ENCODE results near the gene TALDO1. TPM values are rescaled to one million over a fixed set of nuclear protein-coding genes. Genes with fewer than 3 reads are reported as not detected.

Gene TALDO1
- total and polyA plus RNA-seq, 2 donors (not counting 1 experiment from before 2014, with no cell fraction given): 136 to 150 TPM

- H3K79me2 ChIP-seq (ENCODE audit: control insufficient read depth, insufficient read depth, low read length): peaks cover 3% of the 10 kb centered on the region
- H3K9me3 ChIP-seq (ENCODE audit: control insufficient read depth, insufficient read depth, low read depth, low read length): no peaks in the 10 kb centered on the region
- no peak for DNase-seq (ENCODE audit: low read depth in 2 of 2)
- no peak overlapping the region for H3K9ac ChIP-seq (ENCODE audit: insufficient read depth, low read length)
- no peaks in the 10 kb centered on the region for H3K4me1 ChIP-seq (ENCODE audit: control insufficient read depth, extremely low read depth, insufficient read depth, low read length)
- H3K27ac ChIP-seq (ENCODE audit: insufficient read depth, low read length): no peak overlapping the region
- TF ChIP-seq CTCF (conservative IDR thresholded peaks at IDR 0.05 in 1 of 2, IDR thresholded peaks at IDR 0.05 in 1 of 2; ENCODE audit: low read depth in 1 of 2, low read length in 2 of 2) (no peak), EZH2 (IDR thresholded peaks at IDR 0.05; ENCODE audit: low read length, missing control alignments) (no peak)
- no peak overlapping the region for H2AFZ ChIP-seq (ENCODE audit: low read length)
- no peak overlapping the region for H3K4me3 ChIP-seq (replicated peaks in 1 of 4; ENCODE audit: control extremely low read depth in 1 of 4, insufficient read depth in 1 of 4, low read depth in 3 of 4, low read length in 4 of 4)
- no peaks in the 10 kb centered on the region for H3K36me3 ChIP-seq (ENCODE audit: control insufficient read depth, insufficient read depth, low read length)
- H4K20me1 ChIP-seq (ENCODE audit: control insufficient read depth, extremely low read depth, insufficient read depth, low read length): no peaks in the 10 kb centered on the region
- H3K4me2 ChIP-seq (ENCODE audit: extremely low read depth, insufficient read depth, low read length): no peak overlapping the region
- no peaks in the 10 kb centered on the region for H3K27me3 ChIP-seq (ENCODE audit: control insufficient read depth, insufficient read depth, low read length)
Observed at GRCh38 chr11:742571-743201, 4.6 kb upstream of the TALDO1 start.

GRCh38 chr11:745428-745827 is 1.8 kb upstream of the TALDO1 start:
- Histone ChIP-seq H3K27me3 (ENCODE audit: control insufficient read depth, insufficient read depth, low read length) (no peaks in the 10 kb centered on the region), H3K9me3 (ENCODE audit: control insufficient read depth, insufficient read depth, low read depth, low read length) (no peaks in the 10 kb centered on the region), H3K27ac (ENCODE audit: insufficient read depth, low read length) (no peak overlapping the region), H2AFZ (ENCODE audit: low read length) (no peak overlapping the region), H3K9ac (ENCODE audit: insufficient read depth, low read length) (no peak overlapping the region), H3K4me1 (ENCODE audit: control insufficient read depth, extremely low read depth, insufficient read depth, low read length) (no peaks in the 10 kb centered on the region), H3K4me2 (ENCODE audit: extremely low read depth, insufficient read depth, low read length) (no peak overlapping the region), H3K36me3 (ENCODE audit: control insufficient read depth, insufficient read depth, low read length) (no peaks in the 10 kb centered on the region), H3K4me3 (replicated peaks in 1 of 4; ENCODE audit: control extremely low read depth in 1 of 4, insufficient read depth in 1 of 4, low read depth in 3 of 4, low read length in 4 of 4) (no peak overlapping the region), H3K79me2 (ENCODE audit: control insufficient read depth, insufficient read depth, low read length) (peaks cover 29% of the 10 kb centered on the region), H4K20me1 (ENCODE audit: control insufficient read depth, extremely low read depth, insufficient read depth, low read length) (no peaks in the 10 kb centered on the region)
- no peak for DNase-seq (ENCODE audit: low read depth in 2 of 2)
- TF ChIP-seq EZH2 (IDR thresholded peaks at IDR 0.05; ENCODE audit: low read length, missing control alignments) (no peak), CTCF (conservative IDR thresholded peaks at IDR 0.05 in 1 of 2, IDR thresholded peaks at IDR 0.05 in 1 of 2; ENCODE audit: low read depth in 1 of 2, low read length in 2 of 2) (no peak)

- Histone ChIP-seq H3K4me2 (ENCODE audit: extremely low read depth, insufficient read depth, low read length) (peak overlapping the region; percentile 96), H3K9ac (ENCODE audit: insufficient read depth, low read length) (no peak overlapping the region), H3K27ac (ENCODE audit: insufficient read depth, low read length) (no peak overlapping the region), H4K20me1 (ENCODE audit: control insufficient read depth, extremely low read depth, insufficient read depth, low read length) (no peaks in the 10 kb centered on the region), H3K36me3 (ENCODE audit: control insufficient read depth, insufficient read depth, low read length) (no peaks in the 10 kb centered on the region), H2AFZ (ENCODE audit: low read length) (peak overlapping the region; percentile 78), H3K27me3 (ENCODE audit: control insufficient read depth, insufficient read depth, low read length) (no peaks in the 10 kb centered on the region), H3K4me1 (ENCODE audit: control insufficient read depth, extremely low read depth, insufficient read depth, low read length) (no peaks in the 10 kb centered on the region), H3K79me2 (ENCODE audit: control insufficient read depth, insufficient read depth, low read length) (peaks cover 36% of the 10 kb centered on the region), H3K4me3 (replicated peaks in 1 of 4; ENCODE audit: control extremely low read depth in 1 of 4, insufficient read depth in 1 of 4, low read depth in 3 of 4, low read length in 4 of 4) (peak overlapping the region; percentile 51 to 86 (median 60)), H3K9me3 (ENCODE audit: control insufficient read depth, insufficient read depth, low read depth, low read length) (no peaks in the 10 kb centered on the region)
- no peak for TF ChIP-seq CTCF (conservative IDR thresholded peaks at IDR 0.05 in 1 of 2, IDR thresholded peaks at IDR 0.05 in 1 of 2; ENCODE audit: low read depth in 1 of 2, low read length in 2 of 2)
- TF ChIP-seq EZH2 (IDR thresholded peaks at IDR 0.05; ENCODE audit: low read length, missing control alignments): no peak
- DNase-seq (ENCODE audit: low read depth in 2 of 2): peak in 1 of 2 donors; percentile 45
Observed at GRCh38 chr11:746289-747157, 741 bp upstream of the TALDO1 start.
